H1 (cell line): ENCODE measurements around the gene UVRAG. TPM values are rescaled to one million over a fixed set of nuclear protein-coding genes. Genes with fewer than 3 reads are reported as not detected.

Experiments used
- ATF3 ChIP-seq: IDR thresholded peaks from 2 replicates; pipeline ENCODE4 v1.6.1; 2011; ENCODE audit warnings: low read depth, mild to moderate bottlenecking, low read length; ENCODE audit not compliant: insufficient read depth
- E2F6 ChIP-seq: IDR thresholded peaks from 2 replicates; pipeline ENCODE4 v1.6.1; 2012; ENCODE audit warnings: inconsistent platforms
- HDAC6 ChIP-seq: IDR thresholded peaks from one replicate; pipeline ENCODE4 v1.7.1; 2012; ENCODE audit warnings: low read depth, mild to moderate bottlenecking, inconsistent platforms, low read length, moderate library complexity
- POLR2A ChIP-seq, 2 experiments: IDR thresholded peaks; 1 replicate in 1 of 2; 2 replicates in 1 of 2; pipeline ENCODE4 v1.6.1; 2011; ENCODE audit warnings: low read depth in 2 of 2, low read length in 2 of 2, mild to moderate bottlenecking in 2 of 2; ENCODE audit errors: control extremely low read depth in 1 of 2
- TEAD4 ChIP-seq: IDR thresholded peaks from 2 replicates; pipeline ENCODE4 v1.6.1; 2012; ENCODE audit warnings: low read depth, low read length, inconsistent platforms, mixed read lengths
- YY1 ChIP-seq: IDR thresholded peaks from 2 replicates; pipeline ENCODE4 v1.6.1; 2011; ENCODE audit warnings: low read depth, mild to moderate bottlenecking, low read length
- polyA plus RNA-seq, 7 experiments: library from polyadenylated mRNA; depleted of rRNA in 3 of 7; stranded (reverse) in 5 of 7; unstranded in 2 of 7; fragments of >200 nt in 5 of 7; fragments of 200-250 nt in 2 of 7; gene quantifications; 1 replicate in 5 of 7; 2 replicates in 1 of 7; 4 replicates in 1 of 7; pipeline versions ENCODE4 v1.2.1 to v1.2.3, GENCODE V29; 2011 to 2013; ENCODE audit warnings: missing spikeins in 2 of 7, mixed read lengths in 2 of 7
- total RNA-seq: library from RNA; stranded (reverse); fragmentation: NEBNext Ultra II Directional; extraction: Animal tissue kit (Norgen Biotek cat#: 25700); gene quantifications from 2 replicates; pipeline ENCODE4 v1.2.1, GENCODE V29; 2021

The UVRAG gene
- total and polyA plus RNA-seq, 2 of the 8 experiments (the other 6 are each of a cell fraction or from before 2014, with no cell fraction given): 5.5 to 14.7 TPM

GRCh38 chr11:76152741-76153570 lies 337.9 kb downstream of the UVRAG start (continued):
- TF ChIP-seq TEAD4 (no peak), E2F6 (no peak), ATF3 (no peak), POLR2A (IDR thresholded peaks at IDR 0.05; ENCODE audit: control extremely low read depth in 1 of 2, low read depth in 2 of 2, low read length in 2 of 2) (no peak), YY1 (no peak), HDAC6 (no peak)
